GM12878 (cell line): ENCODE measurements around the gene DDX54. TPM values are rescaled to one million over a fixed set of nuclear protein-coding genes. Genes with fewer than 3 reads are reported as not detected.

Experiments
- EGR1 ChIP-seq, 2 experiments: IDR thresholded peaks; 1 replicate in 1 of 2; 2 replicates in 1 of 2; pipeline ENCODE4 v1.6.1; 2011 to 2012; ENCODE audit warnings: low read depth in 2 of 2, low read length in 2 of 2, borderline replicate concordance in 1 of 2, mild to moderate bottlenecking in 1 of 2, moderate library complexity in 1 of 2
- EP300 ChIP-seq, 2 experiments: fragments of 150-350 bp in 1 of 2; IDR thresholded peaks; 2 replicates each; pipeline ENCODE4 v1.6.1; 2011 to 2012; ENCODE audit warnings: low read depth in 2 of 2, low read length in 2 of 2, borderline replicate concordance in 1 of 2, improper control_type of control experiment in 1 of 2, inconsistent platforms in 1 of 2; ENCODE audit not compliant: control insufficient read depth in 1 of 2
- EZH2 ChIP-seq: IDR thresholded peaks from 2 replicates; pipeline ENCODE4 v1.6.1; 2012; ENCODE audit warnings: low read depth, mild to moderate bottlenecking, control low read depth, inconsistent platforms, low read length, borderline replicate concordance; ENCODE audit not compliant: control insufficient read depth
- POLR2AphosphoS5 ChIP-seq: IDR thresholded peaks from 2 replicates; pipeline ENCODE4 v1.6.1; 2011; ENCODE audit warnings: mild to moderate bottlenecking, low read length, inconsistent platforms
- RAD21 ChIP-seq: IDR thresholded peaks from 2 replicates; pipeline ENCODE4 v1.6.1; 2011; ENCODE audit warnings: mild to moderate bottlenecking, low read depth, low read length, moderate library complexity; ENCODE audit not compliant: insufficient read depth
- SIX5 ChIP-seq: IDR thresholded peaks from 2 replicates; pipeline ENCODE4 v1.6.1; 2011; ENCODE audit warnings: mild to moderate bottlenecking, low read depth, low read length, moderate library complexity; ENCODE audit not compliant: severe bottlenecking
- SMAD5 ChIP-seq: IDR thresholded peaks from 2 replicates; pipeline ENCODE4 v1.6.1; 2016; ENCODE audit warnings: antibody characterized with exemption, low read depth
- SP1 ChIP-seq: IDR thresholded peaks from one replicate; pipeline ENCODE4 v1.6.1; 2011; ENCODE audit warnings: low read depth, low read length
- SREBF2 ChIP-seq: IDR thresholded peaks from 2 replicates; pipeline ENCODE4 v1.6.1; 2012; ENCODE audit warnings: mild to moderate bottlenecking, low read length
- ZNF207 ChIP-seq: fragments of 450-650 bp; IDR thresholded peaks from 2 replicates; pipeline ENCODE4 v1.6.1; 2014; ENCODE audit warnings: antibody characterized with exemption, mild to moderate bottlenecking, borderline replicate concordance
- ZNF622 ChIP-seq: fragments of 450-650 bp; IDR thresholded peaks from 2 replicates; pipeline ENCODE4 v1.6.1; 2017; ENCODE audit warnings: mild to moderate bottlenecking, inconsistent platforms
- polyA plus RNA-seq, 11 experiments: library from polyadenylated mRNA; depleted of rRNA in 4 of 11; unstranded in 6 of 11; stranded (reverse) in 5 of 11; fragments of >200 nt; fragmentation: Nextera tagmentation in 4 of 11; fragmentation: Illumina TruSeq in 1 of 11; extraction: Ambion mirVana in 4 of 11; extraction: Trizol in 1 of 11; gene quantifications; 1 replicate in 1 of 11; 2 replicates in 10 of 11; pipeline versions ENCODE4 v1.2.1 to v1.2.3, GENCODE V29; 2011 to 2016; ENCODE audit warnings: inconsistent platforms in 2 of 11, missing spikeins in 2 of 11, low read depth in 1 of 11
- total RNA-seq, 4 experiments: library from RNA; depleted of rRNA in 3 of 4; stranded (reverse); fragments of >200 nt in 3 of 4; fragmentation: Illumina TruSeq in 1 of 4; extraction: Trizol in 1 of 4; gene quantifications; 2 replicates each; pipeline versions ENCODE4 v1.2.1 to v1.2.3, GENCODE V29; 2013 to 2021
- TF ChIP-seq, protein P1 (sequence below): fragments of 150-350 bp; IDR thresholded peaks from 2 replicates; pipeline ENCODE4 v1.6.1; 2014; ENCODE audit warnings: mild to moderate bottlenecking, low read depth, low read length
- TF ChIP-seq, protein P2 (sequence below): fragments of 150-350 bp; IDR thresholded peaks from 2 replicates; pipeline ENCODE4 v1.6.1; 2016; ENCODE audit warnings: low read depth, low read length
- TF ChIP-seq, protein P3 (sequence below): fragments of 450-650 bp; IDR thresholded peaks from 2 replicates; pipeline ENCODE4 v1.6.1; 2017; ENCODE audit warnings: mild to moderate bottlenecking
- TF ChIP-seq, protein P4 (sequence below): IDR thresholded peaks from 2 replicates; pipeline ENCODE4 v1.6.1; 2011; ENCODE audit warnings: mild to moderate bottlenecking, low read depth, low read length, moderate library complexity; ENCODE audit not compliant: insufficient replicate concordance
- TF ChIP-seq, protein P5 (sequence below): fragments of 450-650 bp; formaldehyde crosslinking; IDR thresholded peaks from 2 replicates; pipeline ENCODE4 v1.4.0; 2022; ENCODE audit warnings: mild to moderate bottlenecking, moderate library complexity

DDX54 gene
- total and polyA plus RNA-seq, 10 of the 15 experiments (the other 5 are each of a cell fraction or from before 2014, with no cell fraction given) = 1.9 to 115 (median 56.3) TPM

DNA sequence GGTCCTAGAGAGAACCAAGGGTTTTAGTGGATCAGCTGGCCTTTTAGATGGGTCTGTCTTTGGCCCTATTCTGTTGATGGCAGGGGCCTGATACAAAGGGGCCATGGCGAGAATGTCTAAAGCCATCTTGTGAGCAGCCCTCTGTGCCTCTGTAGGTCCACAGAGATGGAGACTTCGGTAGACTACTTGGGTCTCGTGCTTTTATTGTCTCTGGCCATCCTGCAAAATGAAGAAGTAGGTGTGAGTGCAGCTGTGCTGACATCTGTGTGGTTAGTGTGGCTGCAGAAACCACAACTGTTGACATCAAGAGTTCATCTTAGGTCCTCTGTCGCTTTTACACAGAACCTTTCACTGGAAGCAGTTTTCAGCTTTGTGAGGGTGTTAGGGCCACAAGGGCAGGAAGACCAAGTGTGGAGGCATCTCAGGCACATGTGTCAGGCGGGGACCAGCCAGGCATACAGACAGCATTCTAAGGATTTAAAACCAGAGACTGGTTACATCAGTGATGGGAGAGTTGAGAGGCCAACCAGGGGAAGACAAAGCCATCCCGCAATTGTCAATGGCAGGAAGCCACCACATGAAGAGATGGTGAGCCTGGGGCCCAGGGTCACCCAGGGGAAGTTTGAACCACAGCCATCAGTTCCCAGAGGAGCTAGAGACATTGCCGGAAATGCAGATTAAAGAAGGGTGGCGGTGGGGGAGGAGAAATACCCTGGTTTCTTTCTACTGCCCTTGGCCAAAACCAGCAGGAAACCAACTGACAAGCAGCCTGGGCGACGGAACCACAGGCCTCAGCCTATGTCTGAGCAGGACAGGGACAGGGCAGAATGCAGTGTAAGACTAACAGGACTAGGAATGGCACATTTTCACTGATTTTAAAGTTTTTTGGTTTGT lies 23.0 kb upstream of the DDX54 start (continued):
- TF ChIP-seq, protein P1, sequence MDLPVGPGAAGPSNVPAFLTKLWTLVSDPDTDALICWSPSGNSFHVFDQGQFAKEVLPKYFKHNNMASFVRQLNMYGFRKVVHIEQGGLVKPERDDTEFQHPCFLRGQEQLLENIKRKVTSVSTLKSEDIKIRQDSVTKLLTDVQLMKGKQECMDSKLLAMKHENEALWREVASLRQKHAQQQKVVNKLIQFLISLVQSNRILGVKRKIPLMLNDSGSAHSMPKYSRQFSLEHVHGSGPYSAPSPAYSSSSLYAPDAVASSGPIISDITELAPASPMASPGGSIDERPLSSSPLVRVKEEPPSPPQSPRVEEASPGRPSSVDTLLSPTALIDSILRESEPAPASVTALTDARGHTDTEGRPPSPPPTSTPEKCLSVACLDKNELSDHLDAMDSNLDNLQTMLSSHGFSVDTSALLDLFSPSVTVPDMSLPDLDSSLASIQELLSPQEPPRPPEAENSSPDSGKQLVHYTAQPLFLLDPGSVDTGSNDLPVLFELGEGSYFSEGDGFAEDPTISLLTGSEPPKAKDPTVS = no peak
- TF ChIP-seq, protein P2, sequence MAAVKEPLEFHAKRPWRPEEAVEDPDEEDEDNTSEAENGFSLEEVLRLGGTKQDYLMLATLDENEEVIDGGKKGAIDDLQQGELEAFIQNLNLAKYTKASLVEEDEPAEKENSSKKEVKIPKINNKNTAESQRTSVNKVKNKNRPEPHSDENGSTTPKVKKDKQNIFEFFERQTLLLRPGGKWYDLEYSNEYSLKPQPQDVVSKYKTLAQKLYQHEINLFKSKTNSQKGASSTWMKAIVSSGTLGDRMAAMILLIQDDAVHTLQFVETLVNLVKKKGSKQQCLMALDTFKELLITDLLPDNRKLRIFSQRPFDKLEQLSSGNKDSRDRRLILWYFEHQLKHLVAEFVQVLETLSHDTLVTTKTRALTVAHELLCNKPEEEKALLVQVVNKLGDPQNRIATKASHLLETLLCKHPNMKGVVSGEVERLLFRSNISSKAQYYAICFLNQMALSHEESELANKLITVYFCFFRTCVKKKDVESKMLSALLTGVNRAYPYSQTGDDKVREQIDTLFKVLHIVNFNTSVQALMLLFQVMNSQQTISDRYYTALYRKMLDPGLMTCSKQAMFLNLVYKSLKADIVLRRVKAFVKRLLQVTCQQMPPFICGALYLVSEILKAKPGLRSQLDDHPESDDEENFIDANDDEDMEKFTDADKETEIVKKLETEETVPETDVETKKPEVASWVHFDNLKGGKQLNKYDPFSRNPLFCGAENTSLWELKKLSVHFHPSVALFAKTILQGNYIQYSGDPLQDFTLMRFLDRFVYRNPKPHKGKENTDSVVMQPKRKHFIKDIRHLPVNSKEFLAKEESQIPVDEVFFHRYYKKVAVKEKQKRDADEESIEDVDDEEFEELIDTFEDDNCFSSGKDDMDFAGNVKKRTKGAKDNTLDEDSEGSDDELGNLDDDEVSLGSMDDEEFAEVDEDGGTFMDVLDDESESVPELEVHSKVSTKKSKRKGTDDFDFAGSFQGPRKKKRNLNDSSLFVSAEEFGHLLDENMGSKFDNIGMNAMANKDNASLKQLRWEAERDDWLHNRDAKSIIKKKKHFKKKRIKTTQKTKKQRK = no peak
- TF ChIP-seq SREBF2 (no peak), EGR1 (IDR thresholded peaks at IDR 0.05; ENCODE audit: borderline replicate concordance in 1 of 2, low read depth in 2 of 2, low read length in 2 of 2) (peak in 1 of 2 experiments; percentile 50; a peak in 2 of 3 replicates), POLR2AphosphoS5 (peak; percentile 82), ZNF622 (no peak), EZH2 (0 out of 2 replicates have a peak, but pooled peaks have one; percentile 19), SMAD5 (no peak), ZNF207 (peak; percentile 84; the same call in 1 of the 2 replicates), RAD21 (peak; percentile 17; the same call in 1 of the 2 replicates), SIX5 (no peak), SP1 (peak; percentile 89), EP300 (IDR thresholded peaks at IDR 0.05; ENCODE audit: borderline replicate concordance in 1 of 2, control insufficient read depth in 1 of 2, low read depth in 2 of 2, low read length in 2 of 2) (peak; percentile 94 to 95)
- TF ChIP-seq, protein P3, sequence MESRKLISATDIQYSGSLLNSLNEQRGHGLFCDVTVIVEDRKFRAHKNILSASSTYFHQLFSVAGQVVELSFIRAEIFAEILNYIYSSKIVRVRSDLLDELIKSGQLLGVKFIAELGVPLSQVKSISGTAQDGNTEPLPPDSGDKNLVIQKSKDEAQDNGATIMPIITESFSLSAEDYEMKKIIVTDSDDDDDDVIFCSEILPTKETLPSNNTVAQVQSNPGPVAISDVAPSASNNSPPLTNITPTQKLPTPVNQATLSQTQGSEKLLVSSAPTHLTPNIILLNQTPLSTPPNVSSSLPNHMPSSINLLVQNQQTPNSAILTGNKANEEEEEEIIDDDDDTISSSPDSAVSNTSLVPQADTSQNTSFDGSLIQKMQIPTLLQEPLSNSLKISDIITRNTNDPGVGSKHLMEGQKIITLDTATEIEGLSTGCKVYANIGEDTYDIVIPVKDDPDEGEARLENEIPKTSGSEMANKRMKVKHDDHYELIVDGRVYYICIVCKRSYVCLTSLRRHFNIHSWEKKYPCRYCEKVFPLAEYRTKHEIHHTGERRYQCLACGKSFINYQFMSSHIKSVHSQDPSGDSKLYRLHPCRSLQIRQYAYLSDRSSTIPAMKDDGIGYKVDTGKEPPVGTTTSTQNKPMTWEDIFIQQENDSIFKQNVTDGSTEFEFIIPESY = peak; percentile 73; the same call in 1 of the 2 replicates
- TF ChIP-seq, protein P4, sequence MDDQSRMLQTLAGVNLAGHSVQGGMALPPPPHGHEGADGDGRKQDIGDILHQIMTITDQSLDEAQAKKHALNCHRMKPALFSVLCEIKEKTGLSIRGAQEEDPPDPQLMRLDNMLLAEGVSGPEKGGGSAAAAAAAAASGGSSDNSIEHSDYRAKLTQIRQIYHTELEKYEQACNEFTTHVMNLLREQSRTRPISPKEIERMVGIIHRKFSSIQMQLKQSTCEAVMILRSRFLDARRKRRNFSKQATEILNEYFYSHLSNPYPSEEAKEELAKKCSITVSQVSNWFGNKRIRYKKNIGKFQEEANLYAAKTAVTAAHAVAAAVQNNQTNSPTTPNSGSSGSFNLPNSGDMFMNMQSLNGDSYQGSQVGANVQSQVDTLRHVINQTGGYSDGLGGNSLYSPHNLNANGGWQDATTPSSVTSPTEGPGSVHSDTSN = peak; percentile 63
- TF ChIP-seq, protein P5, sequence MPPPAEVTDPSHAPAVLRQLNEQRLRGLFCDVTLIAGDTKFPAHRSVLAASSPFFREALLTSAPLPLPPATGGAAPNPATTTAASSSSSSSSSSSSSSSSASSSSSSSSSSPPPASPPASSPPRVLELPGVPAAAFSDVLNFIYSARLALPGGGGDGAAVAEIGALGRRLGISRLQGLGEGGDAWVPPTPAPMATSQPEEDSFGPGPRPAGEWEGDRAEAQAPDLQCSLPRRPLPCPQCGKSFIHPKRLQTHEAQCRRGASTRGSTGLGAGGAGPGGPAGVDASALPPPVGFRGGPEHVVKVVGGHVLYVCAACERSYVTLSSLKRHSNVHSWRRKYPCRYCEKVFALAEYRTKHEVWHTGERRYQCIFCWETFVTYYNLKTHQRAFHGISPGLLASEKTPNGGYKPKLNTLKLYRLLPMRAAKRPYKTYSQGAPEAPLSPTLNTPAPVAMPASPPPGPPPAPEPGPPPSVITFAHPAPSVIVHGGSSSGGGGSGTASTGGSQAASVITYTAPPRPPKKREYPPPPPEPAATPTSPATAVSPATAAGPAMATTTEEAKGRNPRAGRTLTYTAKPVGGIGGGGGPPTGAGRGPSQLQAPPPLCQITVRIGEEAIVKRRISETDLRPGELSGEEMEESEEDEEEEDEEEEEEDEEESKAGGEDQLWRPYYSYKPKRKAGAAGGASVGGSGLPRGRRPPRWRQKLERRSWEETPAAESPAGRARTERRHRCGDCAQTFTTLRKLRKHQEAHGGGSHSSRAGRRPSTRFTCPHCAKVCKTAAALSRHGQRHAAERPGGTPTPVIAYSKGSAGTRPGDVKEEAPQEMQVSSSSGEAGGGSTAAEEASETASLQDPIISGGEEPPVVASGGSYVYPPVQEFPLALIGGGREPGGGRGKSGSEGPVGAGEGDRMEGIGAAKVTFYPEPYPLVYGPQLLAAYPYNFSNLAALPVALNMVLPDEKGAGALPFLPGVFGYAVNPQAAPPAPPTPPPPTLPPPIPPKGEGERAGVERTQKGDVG (CRISPR knock-in tag) = no peak
